ENCODE results near the gene IGSF6. TPM values are rescaled to one million over a fixed set of nuclear protein-coding genes. Genes with fewer than 3 reads are reported as not detected.

IGSF6 gene
- total RNA-seq, 1 experiment from 2014 or later: not detected

DNA sequence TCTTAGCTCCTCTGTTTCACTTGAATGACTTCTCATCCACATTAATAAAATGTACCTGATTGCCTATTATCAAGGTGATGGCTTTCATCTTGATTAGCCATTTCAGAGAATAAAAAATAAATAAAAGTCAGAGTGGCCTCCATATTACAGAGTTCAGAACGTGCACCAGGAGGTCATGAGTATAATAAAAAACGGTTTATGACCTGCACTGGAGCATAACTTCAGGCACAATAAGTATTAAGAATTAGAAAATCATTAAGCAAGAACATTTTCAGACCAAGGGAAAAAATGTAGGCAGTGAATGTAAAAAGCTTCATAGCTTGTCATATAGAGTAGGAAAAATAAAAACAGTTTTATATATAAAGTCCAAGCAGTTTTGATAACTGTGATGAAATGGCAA, 41.6 kb downstream of the IGSF6 start:
- Histone ChIP-seq H3K9me3 (ENCODE audit: control insufficient read depth, low read depth, low read length) (no peaks in the 10 kb centered on the region), H2BK120ac (ENCODE audit: low read depth, low read length, poor library complexity, severe bottlenecking) (no peak overlapping the region), H3T11ph (ENCODE audit: low read length) (no peak overlapping the region), H4K5ac (ENCODE audit: insufficient read length, low read depth, low read length) (no peak overlapping the region), H2BK5ac (ENCODE audit: insufficient read length, low read length) (no peak overlapping the region), H3K18ac (ENCODE audit: insufficient read length, low read depth, low read length) (no peak overlapping the region), H4K91ac (ENCODE audit: insufficient read length, low read depth, low read length) (no peak overlapping the region), H4K20me1 (ENCODE audit: control insufficient read depth, insufficient read depth, insufficient read length) (no peaks in the 10 kb centered on the region), H3K4me2 (ENCODE audit: insufficient read depth, insufficient read length, low read length) (no peak overlapping the region), H2BK15ac (ENCODE audit: low read depth, low read length) (no peak overlapping the region), H3K79me2 (ENCODE audit: insufficient read depth, low read length) (peaks cover 26% of the 10 kb centered on the region; the same call in 1 of the 2 replicates), H3K14ac (ENCODE audit: insufficient read depth, low read length) (no peak overlapping the region), H3K79me1 (ENCODE audit: insufficient read depth, low read depth, low read length, poor library complexity, severe bottlenecking) (peaks cover 18% of the 10 kb centered on the region), H3K56ac (ENCODE audit: insufficient read length, low read depth, low read length) (no peak overlapping the region), H2BK20ac (ENCODE audit: low read depth, low read length, poor library complexity, severe bottlenecking) (no peak overlapping the region), H3K4ac (ENCODE audit: low read depth, low read length) (no peak overlapping the region), H2AK5ac (ENCODE audit: insufficient read length, low read length) (no peak overlapping the region), H2BK12ac (ENCODE audit: insufficient read length, low read depth, low read length) (no peak overlapping the region), H4K8ac (replicated peaks; ENCODE audit: insufficient read length, low read depth, low read length) (no peak overlapping the region), H3K4me1 (ENCODE audit: insufficient read depth, low read length) (peaks cover 14% of the 10 kb centered on the region), H2AFZ (ENCODE audit: low read length) (no peak overlapping the region), H3K9ac (ENCODE audit: extremely low read depth, insufficient read length, low read length) (no peak overlapping the region), H3K27me3 (ENCODE audit: insufficient read depth, low read length) (no peaks in the 10 kb centered on the region), H3K27ac (ENCODE audit: insufficient read length, low read depth, low read length) (no peak overlapping the region), H3K23ac (ENCODE audit: insufficient read length, low read depth, low read length) (no peak overlapping the region), H3K23me2 (ENCODE audit: insufficient read length, low read depth, low read length, poor library complexity, severe bottlenecking) (no peaks in the 10 kb centered on the region)
- Mint-ChIP-seq H3K27ac (no peak overlapping the region), H3K27me3 (ENCODE audit: low read depth) (no peaks in the 10 kb centered on the region), H3K9me3 (no peaks in the 10 kb centered on the region), H3K36me3 (ENCODE audit: insufficient read depth in 1 of 3, low read depth in 3 of 3) (peaks cover 4 to 12% (median 7%) of the 10 kb centered on the region in 3 experiments; a peak in 5 of 7 replicates), H3K4me1 (peaks cover 51 to 56% of the 10 kb centered on the region in 2 experiments), H3K4me3 (no peak overlapping the region)
- TF ChIP-seq, protein P1, sequence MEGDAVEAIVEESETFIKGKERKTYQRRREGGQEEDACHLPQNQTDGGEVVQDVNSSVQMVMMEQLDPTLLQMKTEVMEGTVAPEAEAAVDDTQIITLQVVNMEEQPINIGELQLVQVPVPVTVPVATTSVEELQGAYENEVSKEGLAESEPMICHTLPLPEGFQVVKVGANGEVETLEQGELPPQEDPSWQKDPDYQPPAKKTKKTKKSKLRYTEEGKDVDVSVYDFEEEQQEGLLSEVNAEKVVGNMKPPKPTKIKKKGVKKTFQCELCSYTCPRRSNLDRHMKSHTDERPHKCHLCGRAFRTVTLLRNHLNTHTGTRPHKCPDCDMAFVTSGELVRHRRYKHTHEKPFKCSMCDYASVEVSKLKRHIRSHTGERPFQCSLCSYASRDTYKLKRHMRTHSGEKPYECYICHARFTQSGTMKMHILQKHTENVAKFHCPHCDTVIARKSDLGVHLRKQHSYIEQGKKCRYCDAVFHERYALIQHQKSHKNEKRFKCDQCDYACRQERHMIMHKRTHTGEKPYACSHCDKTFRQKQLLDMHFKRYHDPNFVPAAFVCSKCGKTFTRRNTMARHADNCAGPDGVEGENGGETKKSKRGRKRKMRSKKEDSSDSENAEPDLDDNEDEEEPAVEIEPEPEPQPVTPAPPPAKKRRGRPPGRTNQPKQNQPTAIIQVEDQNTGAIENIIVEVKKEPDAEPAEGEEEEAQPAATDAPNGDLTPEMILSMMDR (conservative IDR thresholded peaks at IDR 0.05): no peak
- DNase-seq: no peak
- WGBS (ENCODE audit: extremely low coverage, insufficient read length, low lambda C conversion rate): no CpG with 5 or more reads among the region's 2 CpGs
